Measurements from ENCODE around the gene MIER1.
"Not testable (repeated sequence)": the region's sequence is repeated elsewhere in the genome, so short reads cannot be mapped to it uniquely, and the experiment has no call there.

The MIER1 gene

DNA sequence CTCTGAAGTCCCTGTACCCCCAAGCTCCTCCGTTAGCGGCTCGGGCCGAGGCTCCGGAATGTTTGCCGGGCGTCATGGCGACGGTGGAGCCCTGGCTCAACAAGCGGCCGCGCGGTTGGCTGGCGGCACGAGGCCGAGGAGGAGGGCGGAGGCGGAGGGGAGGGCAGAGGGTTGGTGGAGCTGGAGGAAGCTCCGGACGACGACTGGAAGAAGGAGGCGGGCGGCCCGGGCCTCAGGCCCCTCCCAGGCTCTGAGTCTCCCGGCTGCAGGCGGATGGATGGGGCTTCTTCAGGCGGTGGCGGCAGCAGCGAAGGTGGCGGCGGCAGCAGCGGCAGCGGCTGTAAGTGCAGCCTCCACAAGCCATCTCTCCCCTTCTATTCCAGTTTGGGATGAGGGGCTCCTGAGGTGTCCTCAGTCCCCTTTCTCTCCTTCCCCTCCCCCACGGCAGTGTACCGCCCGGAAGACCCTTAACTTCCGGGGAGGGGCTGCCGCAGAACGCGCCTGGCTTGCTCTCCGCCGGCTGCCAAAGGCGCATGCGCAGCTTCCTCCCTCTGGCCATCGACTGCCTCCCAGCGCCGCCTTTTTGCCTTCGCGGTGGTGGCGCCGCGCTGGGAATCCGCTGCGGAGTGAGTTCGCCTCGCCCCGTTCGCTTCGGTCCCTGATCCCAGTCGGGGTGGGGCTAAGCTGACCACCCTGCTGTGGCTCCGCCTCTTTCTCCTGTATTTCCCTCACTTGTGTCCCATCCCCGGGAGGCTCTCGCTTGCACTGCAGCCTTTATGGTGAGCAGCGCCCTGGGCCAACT lies at the start of gene MIER1, which contains the start of gene DNAI4:
TSS of gene MIER1 (plus strand) at position 235 of the 802 bp plus-strand sequence. CDS start at position 274, 39 bp downstream.
TSS of gene DNAI4 (minus strand) at position 101 of the 802 bp plus-strand sequence. CDS start at position 76, 25 bp downstream.
- DNase-seq (ENCODE audit: low read depth): peak; percentile 90

- DNase-seq (ENCODE audit: low read depth): no peak
Observed at GRCh38 chr1:66876664-66877063, 48.1 kb upstream of the MIER1 start.

GRCh38 chr1:66889030-66889429 lies 35.8 kb upstream of the MIER1 start:
- DNase-seq (ENCODE audit: low read depth): no peak

DNA sequence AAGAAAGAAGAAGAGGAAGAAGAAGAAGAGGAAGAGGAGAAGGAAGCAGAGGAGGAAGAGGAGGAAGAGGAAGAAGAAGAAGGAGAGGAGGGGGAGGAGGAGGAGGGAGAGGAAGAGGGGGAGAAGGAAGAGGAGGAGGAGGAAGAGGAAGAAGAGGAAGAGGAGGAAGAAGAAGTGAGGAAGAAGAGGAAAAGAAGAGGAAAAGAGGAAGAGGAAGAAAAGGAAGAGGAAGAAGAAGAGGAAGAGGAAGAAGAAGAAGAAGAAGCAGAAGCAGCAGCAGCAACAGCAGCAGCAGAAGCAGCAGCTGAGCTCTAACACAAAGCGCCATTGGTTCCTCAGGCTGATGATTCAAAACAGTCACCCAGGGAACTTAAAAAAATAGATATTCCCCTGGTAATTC lies 34.2 kb upstream of the MIER1 start:
- DNase-seq (ENCODE audit: low read depth): no peak

DNA sequence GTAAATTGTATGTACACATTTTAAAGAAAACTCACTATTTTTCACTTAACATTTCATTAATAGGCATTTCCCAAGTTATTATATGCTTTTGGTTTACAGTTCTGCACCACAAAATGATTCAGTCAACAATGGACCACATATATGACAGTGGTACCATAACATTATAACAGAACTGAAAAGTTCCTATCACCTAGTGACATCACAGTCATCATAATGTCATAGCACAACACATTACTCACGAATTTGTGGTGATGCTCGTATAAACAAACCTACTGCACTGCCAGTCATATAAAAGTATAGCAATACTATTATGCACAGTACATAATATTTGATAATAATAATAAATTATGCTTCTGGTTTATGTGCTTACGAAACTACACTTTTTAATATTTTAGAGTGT lies 31.1 kb upstream of the MIER1 start:
- no peak for DNase-seq (ENCODE audit: low read depth)

DNA sequence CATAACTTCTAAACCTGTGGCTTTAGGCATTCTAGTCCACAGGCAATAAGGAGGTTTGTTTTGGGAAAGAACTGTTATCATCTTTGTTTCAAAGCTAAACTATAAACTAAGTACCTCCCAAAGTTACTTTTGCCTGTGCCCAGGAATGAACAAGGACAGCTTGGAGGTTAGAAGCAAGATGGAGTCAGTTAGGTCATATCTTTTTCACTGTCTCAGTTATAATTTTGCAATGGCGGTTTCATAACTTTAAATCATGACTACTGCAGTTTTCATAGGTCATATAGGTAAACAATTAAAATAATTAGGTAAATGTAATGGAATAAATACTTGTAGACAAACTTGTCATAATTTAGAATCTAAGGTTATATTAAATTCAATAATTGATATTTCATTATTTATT lies 9.6 kb upstream of the MIER1 start:
- not testable (repeated sequence) for DNase-seq (ENCODE audit: low read depth)

GRCh38 chr1:66916320-66916719 lies 8.5 kb upstream of the MIER1 start:
- DNase-seq (ENCODE audit: low read depth): no peak

DNA sequence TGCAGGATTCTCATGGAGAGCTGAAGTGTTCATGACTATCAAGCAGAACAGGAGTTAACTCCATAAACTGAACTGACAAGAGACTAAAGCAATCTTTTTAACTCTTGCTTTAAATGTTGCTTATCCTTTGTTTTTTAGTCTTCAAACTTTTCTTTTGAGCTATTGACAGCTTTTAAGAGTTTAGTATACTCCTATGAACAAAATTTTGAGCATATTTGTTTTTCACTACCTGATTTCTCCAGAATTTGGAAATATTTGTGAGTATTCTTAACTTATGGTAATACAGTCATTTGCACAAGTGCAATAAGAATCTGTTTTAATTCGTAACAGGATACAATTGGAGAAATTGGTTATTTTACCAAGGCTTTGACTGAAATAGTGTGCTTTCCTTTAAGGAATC lies 7.3 kb upstream of the MIER1 start:
- DNase-seq (ENCODE audit: low read depth): no peak

DNA sequence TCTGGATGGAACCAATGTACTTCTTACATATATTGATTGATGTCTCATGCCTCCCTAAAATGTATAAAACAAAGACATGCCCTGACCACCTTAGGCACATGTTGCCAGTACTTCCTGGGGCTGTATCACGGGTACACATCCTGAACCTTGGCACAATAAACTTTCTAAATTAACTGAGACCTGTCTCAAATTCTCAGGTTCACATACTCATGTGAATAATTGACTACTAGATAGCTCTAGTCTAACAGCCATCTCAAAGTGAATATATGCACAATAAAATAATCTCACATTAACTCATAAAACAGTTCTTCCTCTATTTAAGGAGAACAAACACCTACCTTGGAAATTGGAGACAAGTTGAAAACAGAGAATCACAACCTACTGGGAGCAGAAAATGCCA lies 5.7 kb upstream of the MIER1 start:
- DNase-seq (ENCODE audit: low read depth): no peak

- DNase-seq (ENCODE audit: low read depth): no peak
Observed at GRCh38 chr1:66919828-66920227, 5.0 kb upstream of the MIER1 start.

- no peak for DNase-seq (ENCODE audit: low read depth)
Observed at GRCh38 chr1:66920543-66920942, 4.2 kb upstream of the MIER1 start.

GRCh38 chr1:66925558-66925910 lies 744 bp downstream of the MIER1 start:
- DNase-seq (ENCODE audit: low read depth): no peak

GRCh38 chr1:66925944-66926343 lies 1.2 kb downstream of the MIER1 start:
- DNase-seq (ENCODE audit: low read depth): no peak

DNA sequence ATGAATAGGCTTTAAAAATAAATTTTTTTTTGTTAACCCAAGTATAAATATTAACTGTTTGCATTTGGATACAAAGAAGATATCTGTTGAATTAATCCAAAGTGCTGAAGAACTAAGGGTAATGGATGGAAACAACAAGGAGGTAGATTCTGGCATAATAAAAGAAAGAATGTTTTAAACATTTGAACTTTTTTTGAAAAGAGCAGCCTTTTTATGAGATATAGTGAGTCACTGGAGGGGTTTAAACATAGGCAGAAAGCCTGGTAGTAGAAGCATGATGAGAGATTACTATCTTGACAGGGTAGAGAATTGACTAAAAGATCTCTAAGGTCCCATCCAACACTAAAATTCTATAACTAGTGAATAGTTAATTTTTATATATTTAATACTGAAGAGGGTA lies 2.7 kb downstream of the MIER1 start:
- DNase-seq (ENCODE audit: low read depth): no peak

DNA sequence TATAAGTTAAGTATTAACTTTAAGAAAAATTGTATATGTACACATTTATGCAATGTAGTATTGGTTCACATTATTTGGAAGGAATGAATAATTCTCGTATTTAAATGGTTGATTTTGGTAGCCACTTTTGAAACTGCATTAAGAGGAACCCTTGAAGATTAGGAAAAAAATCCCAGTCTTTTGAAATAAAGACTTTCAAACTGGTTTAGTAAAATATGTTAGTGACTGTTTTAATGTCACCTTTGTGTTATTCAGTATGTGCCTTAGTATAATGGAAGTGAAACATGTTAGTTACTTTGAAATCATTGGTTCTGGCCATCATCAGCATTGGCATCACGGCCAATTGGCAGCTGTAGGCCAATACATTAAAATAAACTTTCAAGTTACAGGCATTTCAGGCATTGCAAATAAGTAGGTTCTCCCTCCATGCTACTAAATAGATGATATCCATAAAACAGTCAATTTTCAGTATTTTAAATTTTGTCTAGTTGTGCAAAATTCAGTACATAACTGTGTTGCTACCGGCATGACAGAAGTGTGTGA lies 4.4 kb downstream of the MIER1 start:
- no peak for DNase-seq (ENCODE audit: low read depth)

DNA sequence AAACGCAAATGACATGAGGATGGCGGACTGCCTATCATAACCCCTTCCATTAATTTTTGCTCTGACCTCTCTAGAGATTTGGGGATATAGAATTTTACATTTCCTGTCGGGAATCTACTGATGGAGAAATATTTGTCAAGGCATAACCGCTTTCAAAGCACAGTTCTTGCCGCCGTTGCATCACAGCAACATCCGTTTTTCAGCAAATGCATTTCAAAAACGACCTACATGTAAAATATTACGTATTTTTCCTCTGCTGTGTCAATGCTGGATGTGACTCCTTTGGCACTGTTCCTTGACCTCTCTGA lies 4.9 kb downstream of the MIER1 start:
- DNase-seq (ENCODE audit: low read depth): no peak

- DNase-seq (ENCODE audit: low read depth): peak; percentile 90
Observed at GRCh38 chr1:66929999-66930822, 5.4 kb downstream of the MIER1 start.

DNA sequence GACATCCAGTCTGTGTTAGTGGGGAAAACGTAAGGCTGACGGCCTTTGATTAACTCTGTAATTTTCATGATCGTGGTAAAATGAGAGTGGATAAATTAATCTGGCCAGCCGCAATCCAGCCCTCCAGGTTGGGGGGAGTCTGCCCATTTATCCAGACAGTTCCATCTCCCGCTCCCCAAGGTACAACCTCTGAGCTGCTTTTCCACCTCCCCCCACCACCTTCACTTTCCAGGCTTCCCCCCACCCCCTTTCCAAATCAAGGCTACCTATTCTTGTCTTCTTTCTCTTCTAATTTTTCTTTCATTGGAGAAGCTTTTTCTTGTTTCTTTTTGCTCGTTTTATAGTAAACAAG lies 6.0 kb downstream of the MIER1 start:
- DNase-seq (ENCODE audit: low read depth): no peak

DNA sequence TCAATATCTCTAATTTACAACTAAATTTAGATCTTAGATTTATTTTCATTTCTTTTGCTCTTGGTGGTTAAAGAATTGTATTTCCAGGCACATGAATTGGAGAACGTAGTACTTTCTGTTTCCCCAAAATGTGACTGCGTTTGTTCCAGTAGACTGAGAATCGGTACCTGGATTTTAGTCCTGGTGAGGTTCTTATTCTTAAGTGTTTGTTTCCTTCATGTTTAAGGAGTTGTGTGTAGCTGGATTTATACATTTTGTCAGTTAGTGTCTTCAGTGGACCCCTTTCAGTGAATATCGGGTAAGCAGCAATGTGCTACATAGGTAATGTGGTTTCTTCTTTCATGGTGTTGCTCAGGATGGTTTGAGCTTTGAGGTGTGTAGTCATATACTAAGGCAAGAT lies 6.8 kb downstream of the MIER1 start:
- DNase-seq (ENCODE audit: low read depth): no peak

DNA sequence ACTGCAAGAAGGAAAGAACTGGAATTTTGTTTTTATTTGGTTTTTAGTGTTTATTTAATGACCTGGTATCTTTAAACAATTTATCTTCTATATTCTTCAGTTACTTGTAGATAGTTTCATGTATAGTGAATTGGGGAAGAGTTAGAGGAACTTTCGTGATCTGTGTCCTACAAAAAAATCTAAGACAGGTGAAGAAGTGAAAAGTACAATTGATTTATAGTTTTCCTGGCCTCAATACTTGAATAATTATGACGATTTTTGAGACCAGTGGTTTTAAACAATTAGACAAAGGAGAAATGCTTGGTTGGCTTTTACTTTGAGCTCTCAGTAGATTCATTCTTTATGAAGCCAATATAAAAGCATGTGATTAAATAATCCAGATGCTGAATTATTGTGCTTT lies 7.5 kb downstream of the MIER1 start:
- no peak for DNase-seq (ENCODE audit: low read depth)

GRCh38 chr1:66933887-66934700 lies 9.3 kb downstream of the MIER1 start:
- no peak for DNase-seq (ENCODE audit: low read depth)

DNA sequence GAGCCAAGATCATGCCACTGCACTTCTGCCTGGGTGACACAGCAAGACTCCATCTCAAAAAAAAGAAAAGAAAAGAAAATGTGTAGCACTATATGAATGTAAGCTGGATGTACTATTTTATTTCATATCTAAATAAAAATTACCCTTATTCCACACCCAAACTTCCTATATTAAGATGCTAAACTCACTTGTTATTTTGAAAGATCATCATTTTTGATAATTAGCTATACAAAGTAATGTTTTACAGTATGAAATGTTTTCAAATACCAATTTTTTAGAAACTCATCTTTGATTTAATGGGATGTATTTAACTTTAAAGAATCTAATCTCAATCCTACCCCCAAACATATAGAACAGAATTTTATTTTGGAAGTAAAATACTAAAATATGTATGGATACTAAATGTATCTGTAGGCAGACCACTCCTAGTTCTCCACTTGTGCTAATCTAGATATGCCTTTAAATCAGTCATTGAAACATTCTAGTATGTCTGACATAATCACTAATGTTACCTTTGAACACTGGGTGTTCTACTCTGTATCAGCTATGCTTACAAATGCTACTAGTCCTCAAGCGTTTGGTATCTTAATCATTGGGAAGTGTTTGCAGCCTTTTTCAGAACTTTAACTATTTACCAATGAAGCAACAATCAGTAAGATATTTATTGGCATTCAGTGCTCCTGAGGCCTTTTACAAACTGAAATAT lies 12.9 kb downstream of the MIER1 start:
- no peak for DNase-seq (ENCODE audit: low read depth)
